CD8-positive, alpha-beta memory T cell (primary cell): Measurements from ENCODE around the gene TCN1. TPM values are rescaled to one million over a fixed set of nuclear protein-coding genes. Genes with fewer than 3 reads are reported as not detected.
A peak's percentile ranks its signal among the peaks of the same experiment; 100 is the strongest.

Experiments used
- CTCF ChIA-PET: fragments of 350-600 bp; sonication (Branson Sonifier 250); formaldehyde crosslinking; loops from one replicate; lab custom pipeline; 2021; ENCODE audit warnings: antibody characterized with exemption; lab: Charles Lee
- POLR2A ChIA-PET: fragments of 350-600 bp; sonication (Branson Sonifier 250); formaldehyde crosslinking; loops from one replicate; lab custom pipeline; 2021; ENCODE audit warnings: antibody characterized with exemption; lab: Charles Lee
- DNase-seq, 5 donors: peaks; one replicate each; pipeline versions ENCODE4 v3.0.0 to v3.0.0-alpha.2; 2020 to 2022; ENCODE audit warnings: mixed read lengths in 1 of 5
- H3K27ac ChIP-seq: one replicate; pipeline ENCODE4 v1.7.0; 2013; ENCODE audit warnings: low read depth, mild to moderate bottlenecking, low read length, moderate library complexity
- H3K27me3 ChIP-seq: 2 replicates; pipeline ENCODE4 v1.7.0; 2013; ENCODE audit warnings: low read length, mild to moderate bottlenecking; ENCODE audit not compliant: insufficient read depth, poor library complexity, severe bottlenecking
- H3K36me3 ChIP-seq: 2 replicates; pipeline ENCODE4 v1.7.0; 2013; ENCODE audit warnings: mild to moderate bottlenecking, low read length, moderate library complexity; ENCODE audit not compliant: insufficient read depth
- H3K4me1 ChIP-seq: 2 replicates; pipeline ENCODE4 v1.7.0; 2013; ENCODE audit warnings: mild to moderate bottlenecking, low read length, moderate library complexity; ENCODE audit not compliant: insufficient read depth
- H3K4me3 ChIP-seq: 2 replicates; pipeline ENCODE4 v1.7.0; 2013; ENCODE audit warnings: mild to moderate bottlenecking, low read length
- H3K9me3 ChIP-seq: 2 replicates; pipeline ENCODE4 v1.7.0; 2013; ENCODE audit warnings: mild to moderate bottlenecking, low read length
- H3K27ac Mint-ChIP-seq, 8 donors: one replicate each; pipeline ENCODE4 v1.8.0; 2020 to 2021; ENCODE audit warnings: mixed read lengths in 8 of 8, mild to moderate bottlenecking in 6 of 8, inconsistent platforms in 3 of 8, moderate library complexity in 3 of 8
- H3K27me3 Mint-ChIP-seq, 2 donors: one replicate each; pipeline ENCODE4 v1.8.0; 2020 to 2021; ENCODE audit warnings: mixed read lengths in 2 of 2, mild to moderate bottlenecking in 1 of 2, moderate library complexity in 1 of 2
- H3K36me3 Mint-ChIP-seq, 3 donors: one replicate each; pipeline ENCODE4 v1.8.0; 2020 to 2021; ENCODE audit warnings: mixed read lengths in 3 of 3, inconsistent platforms in 1 of 3, mild to moderate bottlenecking in 1 of 3
- H3K4me1 Mint-ChIP-seq, 3 donors: one replicate each; pipeline ENCODE4 v1.8.0; 2020 to 2021; ENCODE audit warnings: mixed read lengths in 3 of 3, inconsistent platforms in 1 of 3, mild to moderate bottlenecking in 1 of 3
- H3K4me3 Mint-ChIP-seq, 7 donors: one replicate each; pipeline ENCODE4 v1.8.0; 2020 to 2021; ENCODE audit warnings: mixed read lengths in 7 of 7, mild to moderate bottlenecking in 6 of 7, moderate library complexity in 4 of 7, inconsistent platforms in 2 of 7
- H3K9me3 Mint-ChIP-seq, 5 donors: one replicate each; pipeline ENCODE4 v1.8.0; 2020 to 2022; ENCODE audit warnings: mixed read lengths in 5 of 5, mild to moderate bottlenecking in 3 of 5, moderate library complexity in 2 of 5, inconsistent platforms in 1 of 5
- polyA plus RNA-seq: library from polyadenylated mRNA; unstranded; fragments of 300-500 nt; fragmentation: Illumina TruSeq; gene quantifications from one replicate; pipeline ENCODE4 v1.2.3, GENCODE V29; 2021
- total RNA-seq, 2 experiments: library from RNA; stranded (reverse); gene quantifications; one replicate each; pipeline ENCODE4 v1.2.3, GENCODE V29; 2021

Gene TCN1
- total and polyA plus RNA-seq, 3 experiments from 2014 or later: not detected

DNA sequence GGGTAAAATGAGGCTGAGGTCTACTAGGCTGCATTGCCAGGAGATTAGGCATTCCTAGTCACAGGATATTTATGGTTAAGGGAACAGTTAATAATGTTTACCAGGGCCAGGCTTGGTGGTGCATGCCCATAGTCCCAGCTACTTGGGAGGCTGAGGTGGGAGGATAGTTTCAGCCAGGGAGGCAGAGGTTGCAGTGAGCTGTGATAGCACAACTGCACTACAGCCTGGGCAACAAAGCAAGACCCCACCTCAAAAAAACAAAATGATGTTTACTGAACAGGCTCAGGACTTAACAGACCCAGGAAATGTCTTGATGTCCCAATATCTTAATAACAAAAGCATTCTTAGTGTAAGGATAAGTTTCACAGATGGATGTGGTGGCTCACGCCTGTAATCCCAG is 52.9 kb downstream of the TCN1 start:
- POLR2A ChIA-PET: no interaction called here
- peak overlapping the region in 1 of 7 donors; percentile 23 for H3K4me3 Mint-ChIP-seq

DNA sequence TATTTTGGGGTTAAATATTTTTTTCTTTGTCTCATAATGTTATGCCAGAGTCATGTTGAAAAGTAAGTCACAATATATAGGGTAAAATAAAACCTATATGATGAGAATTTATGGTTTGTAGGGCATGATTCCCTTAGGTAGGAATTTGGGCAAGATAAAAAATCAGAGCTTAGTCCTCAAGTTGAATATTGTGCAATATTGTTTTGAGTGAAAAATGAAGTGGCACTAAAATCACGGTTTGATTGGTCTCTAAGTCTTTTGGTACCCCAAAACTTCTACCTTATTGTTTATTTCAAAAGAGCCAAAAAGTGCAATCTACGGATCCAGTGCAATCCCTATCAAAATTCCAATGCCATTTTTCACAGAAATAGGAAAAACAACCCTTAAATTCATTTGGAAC is 54.1 kb downstream of the TCN1 start:
- Mint-ChIP-seq H3K4me3 (peak overlapping the region in 2 of 7 donors; percentile 13 to 60), H3K9me3 (peaks cover 0 to 4% (median 0%) of the 10 kb centered on the region in 5 donors), H3K27me3 (peaks cover 0 to 7% of the 10 kb centered on the region in 2 donors), H3K4me1 (peaks cover 26 to 33% (median 32%) of the 10 kb centered on the region in 3 donors), H3K27ac (peak overlapping the region in 2 of 8 donors; percentile 32 to 66), H3K36me3 (peaks cover 0 to 18% (median 5%) of the 10 kb centered on the region in 3 donors)
- peaks cover 17% of the 10 kb centered on the region for H3K4me1 ChIP-seq
- DNase-seq: no peak
- H3K9me3 ChIP-seq: no peaks in the 10 kb centered on the region
- ChIA-PET CTCF (interaction anchor here (4.0 kb wide), 1 partner anchor 11 kb away, joined by 22 read pairs; no protein-coding TSS in a partner anchor), POLR2A (no interaction called here)
- no peaks in the 10 kb centered on the region for H3K27me3 ChIP-seq
- no peak overlapping the region for H3K27ac ChIP-seq
- H3K36me3 ChIP-seq: peaks cover 4% of the 10 kb centered on the region
- no peak overlapping the region for H3K4me3 ChIP-seq

More for the DNA sequence above, 52.9 kb downstream of the TCN1 start:
- Histone ChIP-seq H3K27me3 (no peaks in the 10 kb centered on the region), H3K4me3 (no peak overlapping the region), H3K36me3 (no peaks in the 10 kb centered on the region), H3K27ac (no peak overlapping the region), H3K9me3 (no peaks in the 10 kb centered on the region), H3K4me1 (peaks cover 17% of the 10 kb centered on the region)
- Mint-ChIP-seq H3K4me1 (peaks cover 27 to 33% (median 30%) of the 10 kb centered on the region in 3 donors), H3K9me3 (peaks cover 0 to 4% (median 0%) of the 10 kb centered on the region in 5 donors), H3K27me3 (peaks cover 0 to 7% of the 10 kb centered on the region in 2 donors), H3K36me3 (peaks cover 0 to 10% (median 5%) of the 10 kb centered on the region in 3 donors), H3K27ac (no peak overlapping the region)
- DNase-seq: no peak
- CTCF ChIA-PET: interaction anchor here (1.0 kb wide), 1 partner anchor 10 kb away, joined by 3 read pairs; no protein-coding TSS in a partner anchor

DNA sequence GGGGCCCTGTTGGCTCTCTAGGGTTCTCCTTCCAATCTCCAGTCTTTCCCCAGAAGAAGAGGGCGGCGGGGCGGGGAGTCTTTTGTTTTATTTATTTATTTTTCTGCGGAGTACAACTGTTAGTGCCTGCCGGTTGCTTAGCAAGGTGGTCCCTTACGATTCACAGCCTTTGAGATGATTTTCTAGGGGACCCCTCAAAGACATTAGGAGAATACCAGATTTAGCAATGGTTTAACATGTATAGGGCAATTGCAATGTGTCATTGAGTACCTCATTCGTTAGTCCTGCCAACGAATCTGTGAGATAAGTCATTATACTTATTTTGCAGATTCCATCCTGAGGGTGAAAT is 55.4 kb downstream of the TCN1 start:
- H3K36me3 ChIP-seq: peaks cover 4% of the 10 kb centered on the region
- H3K9me3 ChIP-seq: no peaks in the 10 kb centered on the region
- peaks cover 17% of the 10 kb centered on the region for H3K4me1 ChIP-seq
- H3K4me3 ChIP-seq: peak overlapping the region; percentile 94
- ChIA-PET CTCF (interaction anchor here (0.8 to 4.0 kb wide), 5 partner anchors 10 to 57 kb away, joined by 3 to 48 read pairs (median 9); partner anchors contain the start of gene STX3), POLR2A (no interaction called here)
- Mint-ChIP-seq H3K27me3 (peaks cover 0 to 7% of the 10 kb centered on the region in 2 donors), H3K4me1 (peaks cover 26 to 33% (median 32%) of the 10 kb centered on the region in 3 donors), H3K36me3 (peaks cover 5 to 30% (median 9%) of the 10 kb centered on the region in 3 donors), H3K27ac (peak overlapping the region; percentile 84 to 96 (median 92)), H3K4me3 (peak overlapping the region; percentile 91 to 97 (median 93)), H3K9me3 (peaks cover 0 to 4% (median 0%) of the 10 kb centered on the region in 5 donors)
- no peak for DNase-seq
- no peaks in the 10 kb centered on the region for H3K27me3 ChIP-seq
- peak overlapping the region; percentile 80 for H3K27ac ChIP-seq

DNA sequence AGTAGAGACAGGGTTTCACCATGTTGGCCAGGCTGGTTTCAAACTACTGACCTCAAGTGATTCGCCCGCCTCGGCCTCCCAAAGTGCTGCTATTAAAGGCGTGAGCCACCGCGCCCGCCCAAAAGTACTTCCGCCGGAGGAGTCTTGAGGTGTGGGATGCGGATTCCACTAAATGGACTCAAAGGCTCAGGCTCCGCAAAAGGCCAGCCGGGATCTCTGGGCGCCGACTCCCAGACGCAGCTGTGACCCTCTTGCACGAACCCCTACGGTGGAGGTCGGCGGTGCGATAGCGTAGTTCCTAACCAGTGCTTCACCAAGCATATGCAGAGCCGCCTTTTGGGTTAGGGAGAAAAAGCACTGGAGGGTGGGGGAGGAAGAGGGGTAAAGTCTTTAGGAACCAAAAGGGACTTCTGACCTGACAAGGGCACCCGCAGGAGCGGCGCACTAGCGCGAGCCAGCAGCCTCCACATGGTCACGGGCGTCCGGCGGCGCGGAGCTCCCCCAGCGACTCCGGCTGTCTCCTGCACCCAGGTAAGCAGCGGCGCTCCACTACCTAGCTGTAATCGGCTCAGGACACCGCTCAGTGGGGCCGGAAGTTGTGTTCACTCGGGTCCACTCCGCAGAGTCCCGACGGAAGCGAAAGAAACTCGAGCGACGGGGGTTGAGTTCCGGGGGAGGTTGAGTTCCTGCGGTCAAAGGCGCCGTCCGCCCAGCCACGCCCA is 55.9 kb downstream of the TCN1 start, which contains the start of gene MRPL16:
Gene MRPL16 (minus strand): TSS at position 590 of the 722 bp plus-strand sequence. CDS start 120 bp downstream, at position 470.
- Mint-ChIP-seq H3K9me3 (peaks cover 0 to 4% (median 0%) of the 10 kb centered on the region in 5 donors), H3K4me3 (peak within 1 kb of the TSS; percentile 91 to 97 (median 93)), H3K27me3 (peaks cover 0 to 7% of the 10 kb centered on the region in 2 donors), H3K4me1 (peaks cover 26 to 33% (median 32%) of the 10 kb centered on the region in 3 donors), H3K27ac (peak within 1 kb of the TSS; percentile 84 to 96 (median 92)), H3K36me3 (peaks cover 5 to 35% (median 9%) of the 10 kb centered on the region in 3 donors)
- Histone ChIP-seq H3K36me3 (peaks cover 4% of the 10 kb centered on the region), H3K27ac (peak within 1 kb of the TSS; percentile 80), H3K4me3 (peak within 1 kb of the TSS; percentile 94), H3K27me3 (no peaks in the 10 kb centered on the region), H3K4me1 (peaks cover 17% of the 10 kb centered on the region), H3K9me3 (no peaks in the 10 kb centered on the region)
- ChIA-PET POLR2A (interaction anchor here (1.6 kb wide), 1 partner anchor 55 kb away, joined by 6 read pairs; the partner anchor contains the start of gene STX3), CTCF (interaction anchor here (0.8 to 4.0 kb wide), 5 partner anchors 10 to 56 kb away, joined by 3 to 48 read pairs (median 9); partner anchors contain the start of gene STX3)
- peak; percentile 81 to 93 (median 83) for DNase-seq

DNA sequence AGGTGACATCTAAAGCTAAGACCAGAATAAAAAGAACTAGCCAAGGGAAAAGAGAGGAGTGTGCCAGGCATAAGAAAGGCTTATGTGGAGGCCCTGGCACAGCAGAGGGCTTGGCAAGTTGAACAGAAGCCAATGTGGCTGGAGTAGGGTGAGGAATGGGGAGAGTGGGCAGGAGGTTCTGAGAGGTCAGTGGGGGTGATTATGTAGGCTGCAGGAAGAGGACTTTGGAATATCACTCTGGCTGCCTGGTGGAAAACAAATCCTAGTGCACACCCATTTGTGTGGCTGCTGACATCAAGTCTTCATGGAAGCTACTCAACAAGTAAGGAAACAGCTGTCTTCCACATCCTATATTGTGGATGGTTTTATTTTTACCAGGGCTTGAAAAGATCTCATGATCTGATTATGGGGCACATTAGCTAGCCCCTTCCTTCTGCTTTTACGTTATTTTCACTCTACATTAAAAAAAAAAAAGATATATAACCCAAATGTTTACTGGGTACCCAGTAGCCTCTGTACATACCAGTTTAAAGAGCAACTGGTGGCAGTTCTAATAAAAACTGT is 59.2 kb downstream of the TCN1 start:
- CTCF ChIA-PET: interaction anchor here (1.0 to 4.0 kb wide), 4 partner anchors 16 to 62 kb away, joined by 3 to 48 read pairs (median 3); partner anchors contain the start of gene STX3
- H3K4me3 ChIP-seq: no peak overlapping the region
- POLR2A ChIA-PET: no interaction called here
- H3K27me3 ChIP-seq: no peaks in the 10 kb centered on the region
- H3K4me1 ChIP-seq: peaks cover 17% of the 10 kb centered on the region
- peaks cover 4% of the 10 kb centered on the region for H3K36me3 ChIP-seq
- no peak for DNase-seq
- H3K4me1 Mint-ChIP-seq: peaks cover 21 to 28% (median 27%) of the 10 kb centered on the region in 3 donors
- peaks cover 0 to 4% (median 0%) of the 10 kb centered on the region in 5 donors for H3K9me3 Mint-ChIP-seq
- peak overlapping the region in 3 of 8 donors; percentile 39 to 78 (median 44) for H3K27ac Mint-ChIP-seq
- H3K27me3 Mint-ChIP-seq: peaks cover 0 to 2% of the 10 kb centered on the region in 2 donors
- H3K4me3 Mint-ChIP-seq: peak overlapping the region in 2 of 7 donors; percentile 19 to 65
- H3K9me3 ChIP-seq: no peaks in the 10 kb centered on the region
- no peak overlapping the region for H3K27ac ChIP-seq
- H3K36me3 Mint-ChIP-seq: peaks cover 5 to 52% (median 9%) of the 10 kb centered on the region in 3 donors

DNA sequence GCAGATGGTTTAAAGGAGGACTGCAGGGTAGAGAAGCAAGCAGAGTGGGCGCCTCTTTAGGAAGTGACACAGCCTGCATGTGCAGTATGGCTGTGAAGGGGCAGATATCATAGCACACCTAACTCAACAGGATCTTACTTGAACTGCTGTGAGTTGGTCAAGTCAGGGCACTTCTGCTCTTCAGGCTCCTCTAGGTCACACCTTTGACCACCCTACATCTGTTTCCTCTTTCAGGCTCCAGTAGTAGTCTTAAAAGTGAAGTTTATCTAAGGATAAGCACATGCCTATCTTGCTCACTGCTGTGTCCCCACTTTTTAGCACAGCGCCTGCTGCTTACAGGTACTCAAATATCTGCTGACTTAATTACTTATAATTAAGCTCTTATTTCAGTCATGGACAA is 62.2 kb downstream of the TCN1 start:
- H3K36me3 Mint-ChIP-seq: peaks cover 0 to 49% (median 9%) of the 10 kb centered on the region in 3 donors
- CTCF ChIA-PET: interaction anchor here (7.8 kb wide), 1 partner anchor 50 kb away, joined by 113 read pairs; the partner anchor contains the start of gene STX3

More for the DNA sequence above, 62.2 kb downstream of the TCN1 start:
- no peaks in the 10 kb centered on the region for H3K9me3 ChIP-seq
- H3K27ac ChIP-seq: no peak overlapping the region
- no peak for DNase-seq
- Mint-ChIP-seq H3K27me3 (no peaks in the 10 kb centered on the region), H3K4me3 (no peak overlapping the region), H3K27ac (no peak overlapping the region), H3K9me3 (no peaks in the 10 kb centered on the region), H3K4me1 (peaks cover 2 to 9% (median 5%) of the 10 kb centered on the region in 3 donors)
- H3K36me3 ChIP-seq: peaks cover 4% of the 10 kb centered on the region
- peaks cover 2% of the 10 kb centered on the region for H3K4me1 ChIP-seq
- no peak overlapping the region for H3K4me3 ChIP-seq
- no peaks in the 10 kb centered on the region for H3K27me3 ChIP-seq
- POLR2A ChIA-PET: no interaction called here
